BLaER1 treated with 17β-estradiol and CSF1 and Interleukin-3, amounts not matched to agents 10 nM and 100 nM (cell line): ENCODE results near the gene ELFN1.
"Not testable (repeated sequence)": the region's sequence is repeated elsewhere in the genome, so short reads cannot be mapped to it uniquely, and the experiment has no call there.

Source experiments
- H3K27ac ChIP-seq, 11 experiments: shearing (Covaris generic); formaldehyde crosslinking; 2 replicates each; pipeline ENCODE4 v1.8.1; 2022
- H3K27me3 ChIP-seq, 11 experiments: shearing (Covaris generic); formaldehyde crosslinking; 2 replicates each; pipeline ENCODE4 v1.8.1; 2022
- H3K36me3 ChIP-seq, 11 experiments: shearing (Covaris generic); formaldehyde crosslinking; 2 replicates each; pipeline ENCODE4 v1.8.1; 2022
- H3K4me1 ChIP-seq, 10 experiments: shearing (Covaris generic); formaldehyde crosslinking; 2 replicates each; pipeline ENCODE4 v1.8.1; 2022
- H3K4me2 ChIP-seq, 11 experiments: shearing (Covaris generic); formaldehyde crosslinking; 2 replicates each; pipeline ENCODE4 v1.8.1; 2022
- H3K4me3 ChIP-seq, 10 experiments: shearing (Covaris generic); formaldehyde crosslinking; 2 replicates each; pipeline ENCODE4 v1.8.1; 2022
- H3K9ac ChIP-seq, 11 experiments: shearing (Covaris generic); formaldehyde crosslinking; 2 replicates each; pipeline ENCODE4 v1.8.1; 2022
- H3K9me3 ChIP-seq, 11 experiments: shearing (Covaris generic); formaldehyde crosslinking; replicated peaks in 1 of 11; 2 replicates each; pipeline ENCODE4 v1.8.1; 2022
- H4K20me1 ChIP-seq, 11 experiments: shearing (Covaris generic); formaldehyde crosslinking; 2 replicates each; pipeline ENCODE4 v1.8.1; 2022
- Cebpa-rat ChIP-seq, 11 experiments: shearing (Covaris generic); IDR thresholded peaks; 2 replicates each; pipeline ENCODE4 v1.8.1; 2022

Gene ELFN1

DNA sequence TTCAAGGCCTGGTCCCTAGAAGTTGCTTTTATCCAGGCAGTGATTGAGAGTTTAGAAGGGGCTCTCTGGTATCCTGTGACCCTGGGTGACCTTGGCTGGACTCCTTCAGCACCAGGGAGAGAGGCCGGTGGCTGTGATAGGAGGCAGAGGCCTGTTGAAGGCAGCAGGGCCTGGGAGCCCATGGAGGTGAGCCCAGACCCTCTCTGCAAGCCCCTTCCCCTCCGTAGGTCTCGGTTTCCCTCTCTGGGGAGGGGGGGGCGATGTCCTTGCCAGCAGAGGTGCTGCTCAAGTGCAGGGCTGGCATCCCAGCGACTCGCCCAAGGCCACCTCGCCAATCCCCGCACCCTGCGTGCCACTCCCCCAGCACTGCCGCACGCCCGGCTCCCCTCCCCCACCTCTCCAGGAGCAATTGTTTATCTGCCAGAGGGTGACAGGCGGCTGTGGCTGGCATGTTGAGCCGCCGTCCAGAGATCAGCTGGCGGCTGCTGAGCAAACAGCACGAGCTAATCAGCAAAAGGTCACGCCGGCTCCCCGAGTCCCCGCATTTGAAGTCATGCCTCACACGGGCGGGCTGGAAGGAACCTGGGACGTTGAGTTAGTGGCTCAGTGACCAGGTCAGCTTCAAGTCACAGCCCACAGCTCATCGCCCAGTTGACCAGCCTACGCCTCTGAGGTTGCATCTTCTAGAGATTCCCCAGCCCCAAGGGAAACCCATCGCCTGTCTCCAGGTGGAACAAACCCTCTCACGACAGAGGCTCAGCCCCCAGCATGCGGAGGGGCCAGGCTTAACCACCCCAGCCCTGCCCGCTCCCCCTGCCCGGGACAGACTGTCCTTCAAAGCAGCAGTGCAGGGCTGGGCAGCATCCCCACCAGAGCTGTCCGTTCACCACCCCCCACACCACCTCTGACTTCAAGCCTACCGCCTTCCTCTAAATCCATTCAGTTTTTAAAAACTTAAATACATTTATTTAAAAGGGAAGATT, 43.7 kb downstream of the ELFN1 start:
- Histone ChIP-seq H3K4me3 (no peak overlapping the region), H3K4me1 (peaks cover 5 to 53% (median 37%) of the 10 kb centered on the region in 10 experiments; a peak in 19 of 20 replicates), H3K36me3 (peaks cover 0 to 10% (median 3%) of the 10 kb centered on the region in 11 experiments; a peak in 5 of 22 replicates), H3K9ac (no peak overlapping the region), H3K4me2 (peak overlapping the region in 7 of 11 experiments; percentile 17 to 48 (median 29); a peak in 9 of 22 replicates), H4K20me1 (peaks cover 0 to 23% (median 0%) of the 10 kb centered on the region in 11 experiments; a peak in 6 of 22 replicates), H3K27ac (no peak overlapping the region), H3K27me3 (no peaks in the 10 kb centered on the region), H3K9me3 (peaks cover 11 to 16% (median 14%) of the 10 kb centered on the region in 11 experiments)
- no peak for TF ChIP-seq Cebpa-rat (IDR thresholded peaks at IDR 0.05)

DNA sequence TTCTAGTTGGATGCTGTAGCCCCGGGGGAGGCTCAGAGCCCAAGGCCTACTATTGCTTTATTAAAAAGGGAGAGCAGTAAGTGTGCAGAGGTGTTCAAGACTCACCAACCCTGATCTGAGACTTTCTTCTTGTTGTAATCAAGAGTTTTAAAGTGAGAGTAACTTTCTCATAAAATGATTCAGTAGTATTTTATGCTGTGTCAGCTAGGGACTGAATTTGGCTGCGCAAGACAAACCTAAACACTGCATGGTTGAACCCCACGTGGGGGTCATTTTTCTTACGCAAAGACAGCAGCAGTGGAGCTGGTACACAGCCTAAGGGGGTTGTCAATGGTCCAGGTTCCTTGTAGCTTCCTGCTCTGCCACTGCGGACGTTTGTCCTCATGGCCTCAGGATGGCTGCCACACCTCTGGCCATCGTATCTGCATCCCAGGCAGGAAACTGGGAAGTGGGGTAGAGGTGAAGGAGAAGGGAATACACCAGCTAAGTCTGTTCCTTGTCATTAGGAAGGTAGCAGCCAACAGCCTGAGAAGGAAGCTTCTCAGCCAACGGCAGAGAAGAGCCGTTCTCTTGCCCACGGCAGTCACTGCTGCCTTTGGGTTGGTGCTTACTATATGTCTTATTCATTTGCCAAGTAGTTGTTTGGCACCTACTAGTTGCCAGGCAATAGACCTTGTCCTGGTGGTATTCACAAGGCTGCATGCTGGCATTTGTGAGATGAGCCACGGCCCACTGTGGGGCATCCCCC, 44.7 kb downstream of the ELFN1 start:
- no peak overlapping the region for H3K27ac ChIP-seq

DNA sequence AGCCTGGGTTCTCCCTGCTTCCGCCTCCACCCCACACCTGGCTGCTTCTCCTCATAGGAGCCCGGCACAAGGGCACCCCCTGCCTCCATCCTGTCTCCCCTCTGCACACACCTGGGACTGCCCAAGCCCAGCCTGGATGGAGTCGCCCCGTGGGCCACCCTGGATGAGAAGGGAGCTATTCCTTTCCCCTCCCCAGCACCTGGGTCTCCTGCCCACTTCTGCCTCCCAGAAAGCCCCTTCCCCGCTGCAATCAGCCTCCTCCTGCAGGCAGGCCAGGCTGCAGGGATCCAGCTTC, 45.2 kb downstream of the ELFN1 start:
- peaks cover 5 to 53% (median 37%) of the 10 kb centered on the region in 10 experiments; a peak in 19 of 20 replicates for H3K4me1 ChIP-seq
- H3K9ac ChIP-seq, result no peak overlapping the region
- H3K27ac ChIP-seq, result no peak overlapping the region
- peaks cover 0 to 2% (median under 1%) of the 10 kb centered on the region in 11 experiments; a peak in 2 of 22 replicates for H3K9me3 ChIP-seq
- H3K27me3 ChIP-seq, result no peaks in the 10 kb centered on the region
- TF ChIP-seq Cebpa-rat (IDR thresholded peaks at IDR 0.05), result no peak
- H4K20me1 ChIP-seq, result peaks cover 0 to 23% (median 0%) of the 10 kb centered on the region in 11 experiments; a peak in 6 of 22 replicates
- H3K4me3 ChIP-seq, result no peak overlapping the region
- peaks cover 0 to 1% (median 0%) of the 10 kb centered on the region in 11 experiments; a peak in 3 of 22 replicates for H3K36me3 ChIP-seq
- H3K4me2 ChIP-seq, result peak overlapping the region in 6 of 11 experiments; percentile 15 to 69 (median 65); a peak in 9 of 22 replicates

More for the DNA sequence above, 44.7 kb downstream of the ELFN1 start:
- H3K36me3 ChIP-seq, result peaks cover 0 to 4% (median 0%) of the 10 kb centered on the region in 11 experiments; a peak in 3 of 22 replicates
- H3K9me3 ChIP-seq, result peaks cover 4 to 7% (median 5%) of the 10 kb centered on the region in 11 experiments
- H3K9ac ChIP-seq, result no peak overlapping the region
- H3K4me3 ChIP-seq, result no peak overlapping the region
- H3K4me2 ChIP-seq, result peak overlapping the region in 4 of 11 experiments; percentile 51 to 68 (median 65); a peak in 3 of 22 replicates
- H3K27me3 ChIP-seq, result no peaks in the 10 kb centered on the region
- no peak for TF ChIP-seq Cebpa-rat (IDR thresholded peaks at IDR 0.05)
- peaks cover 0 to 23% (median 0%) of the 10 kb centered on the region in 11 experiments; a peak in 6 of 22 replicates for H4K20me1 ChIP-seq
- peaks cover 5 to 53% (median 37%) of the 10 kb centered on the region in 10 experiments; a peak in 19 of 20 replicates for H3K4me1 ChIP-seq

DNA sequence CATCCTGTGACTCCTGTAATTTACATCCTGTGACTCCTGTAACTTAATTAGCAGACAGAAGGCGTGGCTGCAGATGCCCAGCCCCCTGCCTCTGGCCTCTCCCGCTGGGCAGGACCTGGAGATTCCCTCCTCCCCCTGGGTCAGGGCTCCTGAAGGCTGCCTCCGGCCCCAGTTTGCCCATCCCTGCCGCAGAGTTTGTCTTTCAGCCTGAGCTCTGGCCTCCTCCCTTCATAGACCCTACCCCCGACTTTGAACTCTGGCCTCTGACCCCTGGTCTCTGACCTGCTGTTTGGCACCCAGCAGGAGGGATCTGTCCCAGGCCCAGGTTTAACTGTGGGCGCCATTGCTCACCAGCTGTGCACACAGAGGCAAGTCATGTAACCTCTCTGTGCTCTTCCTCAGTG, 45.6 kb downstream of the ELFN1 start:
- no peaks in the 10 kb centered on the region for H3K27me3 ChIP-seq
- H3K9ac ChIP-seq, result no peak overlapping the region
- H3K4me3 ChIP-seq, result no peak overlapping the region
- TF ChIP-seq Cebpa-rat (IDR thresholded peaks at IDR 0.05), result no peak
- H3K4me1 ChIP-seq, result peaks cover 5 to 50% (median 37%) of the 10 kb centered on the region in 10 experiments; a peak in 19 of 20 replicates
- H3K4me2 ChIP-seq, result peak overlapping the region in 8 of 11 experiments; percentile 15 to 69 (median 62); a peak in 14 of 22 replicates
- H3K9me3 ChIP-seq, result no peaks in the 10 kb centered on the region
- no peaks in the 10 kb centered on the region; a peak in 2 of 22 replicates for H3K36me3 ChIP-seq
- peaks cover 0 to 23% (median 0%) of the 10 kb centered on the region in 11 experiments; a peak in 6 of 22 replicates for H4K20me1 ChIP-seq
- H3K27ac ChIP-seq, result no peak overlapping the region

DNA sequence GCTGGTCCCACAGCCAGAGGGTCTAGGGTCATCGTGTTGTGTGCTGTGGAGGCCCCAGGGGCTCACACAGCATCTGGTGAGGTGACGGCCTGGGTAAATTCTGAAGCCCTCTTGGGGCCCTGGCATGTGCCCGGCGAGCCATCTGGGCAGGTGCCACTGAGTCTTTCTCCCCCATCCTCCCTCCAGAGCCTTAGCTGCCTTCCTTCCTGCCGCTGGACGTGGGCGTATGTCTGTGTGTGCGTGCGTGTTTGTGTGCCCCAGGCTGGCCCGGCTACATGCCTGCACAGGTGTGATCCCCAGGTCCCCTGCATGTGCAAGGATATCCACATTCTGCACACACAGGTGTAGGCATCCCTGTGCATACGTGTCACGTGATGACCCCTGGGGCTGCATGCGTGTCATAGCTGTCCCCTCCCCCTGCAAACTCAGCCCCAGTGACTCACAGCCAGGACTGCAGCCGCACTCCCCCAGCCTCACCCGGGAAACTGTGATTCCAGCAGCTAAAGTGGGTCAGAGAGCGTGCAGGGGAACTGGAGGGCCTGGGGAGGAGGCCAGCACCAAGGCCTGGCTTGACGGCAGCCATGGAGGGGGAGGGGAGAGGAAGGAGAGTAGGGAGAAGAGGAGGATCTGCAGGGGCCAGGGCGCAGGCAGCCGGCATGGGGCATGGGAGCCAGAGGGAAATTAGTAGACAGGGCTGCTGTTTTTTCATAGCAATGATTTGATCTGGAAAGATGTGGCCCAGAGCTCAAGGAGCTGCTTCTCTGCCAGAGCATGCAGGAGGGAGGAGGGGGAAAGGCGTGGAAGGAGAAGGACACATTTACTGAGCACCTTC, 46.4 kb downstream of the ELFN1 start:
- Histone ChIP-seq H3K36me3 (no peaks in the 10 kb centered on the region; a peak in 2 of 22 replicates), H4K20me1 (peaks cover 0 to 23% (median 0%) of the 10 kb centered on the region in 11 experiments; a peak in 6 of 22 replicates), H3K27me3 (no peaks in the 10 kb centered on the region), H3K27ac (no peak overlapping the region), H3K9ac (no peak overlapping the region; a peak in 1 of 22 replicates), H3K9me3 (no peaks in the 10 kb centered on the region), H3K4me1 (peaks cover 5 to 45% (median 36%) of the 10 kb centered on the region in 10 experiments; a peak in 19 of 20 replicates), H3K4me3 (no peak overlapping the region), H3K4me2 (peak overlapping the region; percentile 31 to 69 (median 51); a peak in 19 of 22 replicates)
- no peak for TF ChIP-seq Cebpa-rat (IDR thresholded peaks at IDR 0.05)

DNA sequence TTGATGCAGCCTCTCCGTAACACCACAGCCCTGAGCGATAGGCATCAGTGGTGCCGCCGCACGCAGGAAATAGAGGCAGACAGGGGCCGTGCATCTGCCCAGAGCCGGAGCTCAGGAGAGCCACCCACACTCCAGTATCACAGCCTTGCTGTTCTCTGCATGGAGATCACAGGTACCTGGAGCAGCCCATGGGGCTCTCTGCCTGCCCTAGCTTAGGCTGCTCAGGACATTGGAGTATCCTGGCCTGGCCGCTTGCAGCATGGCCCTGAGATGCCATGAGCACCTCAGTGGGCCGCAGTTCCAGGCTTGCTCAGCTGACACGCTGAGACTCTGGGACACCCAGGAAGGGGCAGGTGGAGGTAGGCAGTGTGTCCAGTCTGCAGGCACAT, 47.0 kb downstream of the ELFN1 start:
- Histone ChIP-seq H3K27me3 (no peaks in the 10 kb centered on the region), H4K20me1 (peaks cover 0 to 23% (median 0%) of the 10 kb centered on the region in 11 experiments; a peak in 6 of 22 replicates), H3K9ac (no peak overlapping the region), H3K9me3 (no peaks in the 10 kb centered on the region), H3K36me3 (no peaks in the 10 kb centered on the region; a peak in 2 of 22 replicates), H3K4me3 (no peak overlapping the region), H3K27ac (no peak overlapping the region), H3K4me2 (peak overlapping the region in 5 of 11 experiments; percentile 51 to 69 (median 66); a peak in 6 of 22 replicates), H3K4me1 (peaks cover 5 to 39% (median 33%) of the 10 kb centered on the region in 10 experiments; a peak in 19 of 20 replicates)
- TF ChIP-seq Cebpa-rat (IDR thresholded peaks at IDR 0.05), result no peak

DNA sequence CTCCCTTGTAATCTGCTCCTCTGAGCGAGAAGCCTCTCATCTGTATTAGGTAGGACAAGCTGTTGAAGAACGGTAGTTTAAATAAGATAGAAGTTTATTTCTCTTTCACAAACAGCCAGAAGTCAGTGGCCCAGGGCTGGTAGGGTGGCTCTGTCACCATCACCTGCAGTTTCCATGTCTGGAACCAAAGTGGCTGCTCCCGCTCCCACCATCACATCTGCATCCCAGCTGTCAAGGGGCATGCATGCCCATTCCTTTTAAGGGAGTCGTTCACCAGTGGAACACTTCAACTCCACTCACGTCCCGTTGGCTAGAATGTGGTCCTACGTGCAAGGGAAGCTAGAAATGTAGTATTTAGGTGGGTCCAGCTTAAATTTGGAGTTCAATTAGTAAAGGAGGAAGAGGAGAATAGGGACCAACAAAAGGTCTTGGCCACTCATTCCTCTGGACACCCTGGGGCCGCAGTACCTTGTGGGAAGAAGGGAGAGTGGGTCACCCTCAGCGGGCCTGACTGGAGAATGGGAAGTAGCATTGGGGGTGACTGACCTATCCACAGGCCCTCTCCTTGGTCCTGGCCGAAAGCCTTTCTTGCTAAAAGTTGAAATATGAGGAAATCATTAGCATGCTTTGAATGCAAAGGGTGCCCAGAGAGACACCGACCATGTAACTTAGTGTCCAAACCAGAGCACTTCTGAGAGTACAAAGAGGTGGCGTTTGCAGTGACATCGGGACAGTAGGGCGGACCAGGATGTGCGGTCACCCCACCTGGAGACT, 48.0 kb downstream of the ELFN1 start:
- Histone ChIP-seq H3K36me3 (no peaks in the 10 kb centered on the region; a peak in 2 of 22 replicates), H4K20me1 (peaks cover 0 to 20% (median 0%) of the 10 kb centered on the region in 11 experiments; a peak in 5 of 22 replicates), H3K4me1 (peaks cover 5 to 33% (median 28%) of the 10 kb centered on the region in 10 experiments; a peak in 19 of 20 replicates), H3K4me2 (no peak overlapping the region), H3K9ac (no peak overlapping the region), H3K9me3 (no peaks in the 10 kb centered on the region), H3K27ac (no peak overlapping the region), H3K27me3 (no peaks in the 10 kb centered on the region), H3K4me3 (no peak overlapping the region)
- no peak for TF ChIP-seq Cebpa-rat (IDR thresholded peaks at IDR 0.05)

DNA sequence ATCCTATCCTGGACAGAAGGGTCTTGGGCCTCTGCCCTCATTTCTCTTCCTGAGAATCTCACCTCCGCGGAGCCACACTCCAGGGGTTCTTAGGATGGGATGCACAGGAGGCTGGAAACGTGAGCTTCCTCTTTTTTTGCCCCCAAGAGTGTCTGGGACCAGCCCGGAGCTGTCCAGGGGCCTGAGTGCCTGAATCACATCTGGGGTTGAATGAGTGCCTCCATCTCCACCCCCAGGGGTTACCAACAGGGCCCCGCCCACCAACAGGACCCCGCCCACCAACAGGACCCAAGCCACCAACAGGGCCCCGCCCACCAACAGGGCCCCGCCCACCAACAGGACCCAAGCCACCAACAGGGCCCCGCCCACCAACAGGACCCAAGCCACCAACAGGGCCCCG, 48.8 kb downstream of the ELFN1 start:
- not testable (repeated sequence) for H3K4me2 ChIP-seq, H3K4me3 ChIP-seq, H3K9me3 ChIP-seq, H3K36me3 ChIP-seq, H3K9ac ChIP-seq, H3K27me3 ChIP-seq, H3K27ac ChIP-seq
- H4K20me1 ChIP-seq, result peaks cover 0 to 12% (median 0%) of the 10 kb centered on the region in 11 experiments; a peak in 4 of 22 replicates
- peaks cover 5 to 26% (median 21%) of the 10 kb centered on the region in 10 experiments; a peak in 19 of 20 replicates for H3K4me1 ChIP-seq

DNA sequence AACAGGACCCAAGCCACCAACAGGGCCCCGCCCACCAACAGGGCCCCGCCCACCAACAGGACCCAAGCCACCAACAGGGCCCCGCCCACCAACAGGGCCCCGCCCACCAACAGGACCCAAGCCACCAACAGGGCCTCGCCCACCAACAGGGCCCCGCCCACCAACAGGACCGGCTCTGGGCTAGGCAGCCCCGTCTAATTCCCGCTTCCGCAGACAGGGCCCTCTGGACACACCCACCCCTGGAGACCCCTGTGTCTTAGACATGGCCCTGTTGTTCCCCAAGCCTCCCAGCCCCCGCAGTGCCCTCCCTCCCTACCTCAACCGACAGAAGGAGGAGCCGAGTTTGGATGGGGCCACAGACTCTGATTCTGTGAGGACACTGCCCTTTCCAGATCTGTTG, 49.2 kb downstream of the ELFN1 start:
- H3K27me3 ChIP-seq, H3K9me3 ChIP-seq: not testable (repeated sequence)

More for the DNA sequence above, 49.2 kb downstream of the ELFN1 start:
- peaks cover 5 to 25% (median 21%) of the 10 kb centered on the region in 10 experiments; a peak in 19 of 20 replicates for H3K4me1 ChIP-seq
- H4K20me1 ChIP-seq, result peaks cover 0 to 11% (median 0%) of the 10 kb centered on the region in 11 experiments; a peak in 3 of 22 replicates
- not testable (repeated sequence) for H3K36me3 ChIP-seq, H3K4me2 ChIP-seq, H3K4me3 ChIP-seq, H3K27ac ChIP-seq, H3K9ac ChIP-seq
